Fibroblast of skin of back (primary cell): ENCODE results near the gene RNF39.
"Not testable (repeated sequence)": the region's sequence is repeated elsewhere in the genome, so short reads cannot be mapped to it uniquely, and the experiment has no call there.

ENCODE experiments used
- DNase-seq: peaks from one replicate; pipeline ENCODE4 v3.0.0-alpha.2; 2013

Gene RNF39

DNA sequence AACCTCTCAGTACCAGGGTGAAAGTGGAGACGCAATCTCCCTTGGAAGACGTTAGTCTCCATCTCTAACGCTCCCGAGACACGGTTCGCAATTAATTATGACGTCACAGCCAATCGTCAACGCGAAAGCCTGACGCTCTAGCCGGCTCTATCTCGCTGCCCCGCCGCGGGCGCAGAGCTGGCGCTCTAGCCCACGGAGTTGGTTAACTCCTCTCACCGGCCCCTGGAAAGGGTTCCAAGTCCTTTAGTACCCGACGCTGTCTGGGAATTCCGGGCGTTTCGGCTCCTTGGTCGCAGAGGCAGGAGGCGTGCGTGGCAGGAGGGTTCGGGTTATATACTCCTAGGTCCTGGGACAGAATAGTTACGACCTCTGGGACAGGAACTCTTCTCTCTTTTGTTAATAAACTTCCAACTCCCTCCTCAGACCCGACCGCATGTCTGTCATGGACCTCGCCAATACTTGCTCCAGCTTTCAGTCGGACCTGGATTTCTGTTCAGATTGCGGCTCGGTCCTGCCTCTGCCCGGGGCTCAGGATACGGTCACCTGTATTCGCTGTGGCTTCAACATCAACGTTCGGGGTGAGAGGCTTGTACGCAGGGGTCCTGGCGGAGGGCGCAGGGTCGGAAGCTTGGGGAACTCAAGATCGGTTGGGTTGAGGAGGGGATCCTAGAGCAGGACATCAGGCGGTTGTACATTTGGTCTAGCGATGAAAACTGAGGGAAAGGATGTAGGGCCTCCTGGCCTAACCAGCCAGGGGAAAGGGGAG lies 14.3 kb downstream of the RNF39 start, which contains the start of gene POLR1H:
Gene POLR1H, plus strand, starts transcription at position 174 of the 766 bp plus-strand sequence. Its CDS starts 260 bp downstream, at position 434.
- peak; percentile 97 for DNase-seq

- peak; percentile 37 for DNase-seq
These were observed 14.9 kb downstream of the RNF39 start for GRCh38 chr6:30060606-30061091.

DNA sequence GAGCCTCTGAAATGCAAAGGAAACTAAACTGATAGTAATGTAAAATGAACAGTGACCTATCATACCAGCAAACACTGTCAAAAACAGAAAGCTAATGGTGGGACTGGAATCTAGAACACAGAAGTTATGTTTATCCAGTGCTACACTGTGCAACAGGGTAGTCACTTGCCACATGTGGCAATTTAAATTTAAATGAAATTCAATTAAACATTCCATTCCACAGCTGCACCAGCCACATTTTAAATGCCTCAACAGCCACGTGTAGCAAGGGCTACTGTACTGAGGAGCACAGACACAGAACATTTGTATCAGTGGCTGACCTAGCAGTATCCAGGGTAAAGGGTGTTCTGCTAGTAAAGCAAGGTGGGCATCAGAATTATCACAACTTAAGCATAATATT lies 20.1 kb downstream of the RNF39 start:
- DNase-seq = no peak

GRCh38 chr6:30053682-30054081 lies 21.9 kb downstream of the RNF39 start:
- DNase-seq = no peak

- no peak for DNase-seq
These were observed 28.3 kb downstream of the RNF39 start for GRCh38 chr6:30047220-30047619.

GRCh38 chr6:30044630-30045029 lies 30.9 kb downstream of the RNF39 start:
- peak; percentile 78 for DNase-seq

DNA sequence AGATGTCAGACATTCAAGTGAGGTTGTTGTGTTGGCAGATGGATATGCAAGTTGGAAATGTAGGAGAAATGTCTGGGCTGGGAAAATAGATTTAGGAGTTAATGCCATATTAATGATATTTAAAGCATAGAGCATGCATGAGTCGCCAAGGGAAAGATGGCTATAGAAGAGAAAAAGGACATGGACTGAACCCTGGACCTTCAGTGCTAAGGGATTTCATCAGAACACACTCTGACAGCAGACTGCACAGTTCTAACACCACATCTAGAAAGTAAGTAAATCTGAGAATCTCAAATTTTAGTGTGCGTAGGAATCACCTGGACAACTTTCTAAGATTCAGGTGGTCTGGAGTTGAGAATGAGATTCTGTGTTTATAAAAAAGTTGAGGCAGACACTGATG lies 31.8 kb downstream of the RNF39 start:
- no peak for DNase-seq

DNA sequence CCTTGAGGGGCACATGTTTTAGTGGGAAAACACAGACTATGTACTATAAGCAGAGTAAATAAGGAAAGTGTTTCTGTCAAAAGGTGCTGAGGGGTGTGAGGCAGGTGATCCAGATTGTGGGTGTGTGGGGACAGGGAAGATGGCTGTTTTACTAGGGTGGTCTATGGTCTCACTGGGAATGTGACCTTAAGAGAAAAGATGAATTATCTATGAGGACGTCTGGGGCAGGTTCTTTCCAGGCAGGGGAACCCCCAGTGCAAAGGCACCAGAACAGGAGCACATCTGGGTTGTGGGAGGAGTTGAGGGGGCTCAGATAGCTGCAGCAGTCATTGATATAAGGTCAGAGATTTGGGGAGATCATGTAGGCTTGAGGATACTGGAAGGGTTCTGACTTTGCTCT lies 32.7 kb downstream of the RNF39 start:
- no peak for DNase-seq

GRCh38 chr6:30042476-30042875 lies 33.1 kb downstream of the RNF39 start:
- DNase-seq = no peak

GRCh38 chr6:30041821-30042220 lies 33.7 kb downstream of the RNF39 start:
- no peak for DNase-seq

GRCh38 chr6:30041221-30041620 lies 34.3 kb downstream of the RNF39 start:
- no peak for DNase-seq

DNA sequence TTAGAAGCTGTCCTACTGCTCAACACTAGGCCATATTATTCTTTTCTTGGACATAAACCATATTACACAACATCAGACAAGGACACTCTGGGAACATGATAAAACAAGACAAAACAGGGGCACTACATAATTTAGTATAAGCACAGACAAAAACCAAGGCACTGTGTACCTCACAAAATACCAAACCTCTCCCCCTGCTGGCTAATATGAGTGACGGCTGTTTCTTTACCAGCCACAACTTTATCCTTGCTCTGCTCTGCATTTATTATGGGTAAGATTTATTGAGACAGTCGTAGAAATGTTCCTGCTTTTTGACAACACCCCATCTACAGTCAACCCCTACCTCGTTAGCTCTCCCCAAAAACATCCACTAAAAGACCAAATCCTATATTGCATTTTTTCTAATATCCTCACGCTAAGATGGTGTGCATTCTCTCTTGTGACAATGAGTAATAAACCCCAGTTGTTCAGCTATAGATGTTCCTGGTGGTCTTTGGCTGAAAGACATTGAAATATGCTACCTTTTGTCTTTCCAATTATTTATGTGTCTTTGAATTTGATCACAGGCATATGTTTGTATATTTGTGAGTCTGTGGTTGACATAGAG lies 38.3 kb downstream of the RNF39 start:
- DNase-seq = peak; percentile 13

GRCh38 chr6:30035784-30036183 lies 39.8 kb downstream of the RNF39 start:
- DNase-seq = no peak

- DNase-seq = not testable (repeated sequence)
These were observed 42.1 kb downstream of the RNF39 start for GRCh38 chr6:30033440-30033839.

DNA sequence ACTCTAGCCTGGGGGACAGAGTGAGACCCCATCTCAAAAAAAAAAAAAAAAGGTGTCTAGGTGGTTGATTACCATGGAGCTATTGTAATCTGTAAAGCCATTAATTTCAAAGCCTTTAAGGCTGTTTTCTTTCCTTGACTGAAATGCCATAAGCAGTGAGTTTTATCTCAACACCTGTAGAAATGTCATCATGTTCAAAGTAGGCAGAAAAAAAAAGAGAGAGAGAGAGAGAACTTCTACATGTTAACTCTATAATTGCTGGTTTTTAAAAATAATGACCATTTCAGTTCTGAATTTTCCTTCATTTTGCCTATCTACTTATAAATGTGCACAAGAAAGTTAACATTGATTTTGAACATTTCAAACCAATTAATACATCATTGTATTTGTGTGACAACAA lies 44.2 kb downstream of the RNF39 start:
- no peak for DNase-seq

DNA sequence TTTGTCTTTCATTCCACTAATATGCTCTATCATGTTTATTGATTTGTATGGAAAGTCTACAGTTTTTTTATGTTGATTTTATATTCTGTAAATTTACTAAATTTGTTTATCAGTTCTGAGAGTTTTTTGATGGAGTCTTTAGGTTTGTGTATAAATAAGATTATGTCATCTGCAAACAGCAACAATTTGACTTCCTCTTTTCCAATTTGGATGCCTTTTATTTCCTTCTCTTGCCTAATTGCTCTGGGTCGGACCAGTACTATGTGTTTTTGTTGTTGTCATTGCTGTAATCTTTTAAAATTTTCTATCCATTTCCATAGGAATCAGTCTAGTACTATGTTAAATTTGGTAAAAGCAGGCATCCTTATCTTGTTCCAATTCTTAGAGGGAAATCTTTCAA lies 46.0 kb downstream of the RNF39 start:
- no peak for DNase-seq

- no peak for DNase-seq
These were observed 50.4 kb downstream of the RNF39 start for GRCh38 chr6:30025186-30025585.

DNA sequence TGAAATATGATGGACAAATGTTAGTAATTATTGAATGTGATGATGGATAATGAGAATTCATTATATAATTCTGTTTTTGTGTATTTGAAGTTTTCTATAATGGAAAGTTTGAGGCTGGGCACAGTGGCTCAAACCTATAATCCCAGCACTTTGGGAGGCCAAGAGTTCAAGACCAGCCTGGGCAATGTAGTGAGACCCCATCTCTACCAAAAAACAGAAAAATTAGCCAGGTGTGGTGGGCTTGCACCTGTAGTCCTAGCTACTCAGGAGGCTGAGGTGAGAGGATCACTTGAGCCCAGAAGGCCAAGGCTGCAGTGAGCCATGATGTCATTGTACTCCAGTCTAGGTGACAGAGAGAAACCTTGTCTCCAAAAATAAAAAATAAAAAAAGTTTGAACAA lies 52.9 kb downstream of the RNF39 start:
- not testable (repeated sequence) for DNase-seq

DNA sequence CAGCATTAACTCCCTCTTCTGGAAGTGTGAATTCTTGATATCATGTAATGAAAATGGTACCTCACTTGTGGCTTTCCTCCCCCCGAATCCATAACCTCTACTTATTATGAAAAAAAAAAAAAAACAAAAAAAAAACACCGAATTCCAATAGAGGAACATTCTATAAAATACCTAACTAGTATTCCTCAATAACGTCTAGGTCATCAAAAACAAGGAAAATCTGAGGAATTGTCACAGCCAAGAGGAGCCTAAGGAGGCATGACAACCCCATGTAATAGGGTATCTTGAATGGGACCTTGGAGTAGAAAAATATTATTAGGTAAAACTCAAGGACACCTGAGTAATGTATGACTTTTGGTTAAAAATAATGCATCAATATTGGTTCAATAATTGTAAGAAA lies 53.4 kb downstream of the RNF39 start:
- DNase-seq = no peak

DNA sequence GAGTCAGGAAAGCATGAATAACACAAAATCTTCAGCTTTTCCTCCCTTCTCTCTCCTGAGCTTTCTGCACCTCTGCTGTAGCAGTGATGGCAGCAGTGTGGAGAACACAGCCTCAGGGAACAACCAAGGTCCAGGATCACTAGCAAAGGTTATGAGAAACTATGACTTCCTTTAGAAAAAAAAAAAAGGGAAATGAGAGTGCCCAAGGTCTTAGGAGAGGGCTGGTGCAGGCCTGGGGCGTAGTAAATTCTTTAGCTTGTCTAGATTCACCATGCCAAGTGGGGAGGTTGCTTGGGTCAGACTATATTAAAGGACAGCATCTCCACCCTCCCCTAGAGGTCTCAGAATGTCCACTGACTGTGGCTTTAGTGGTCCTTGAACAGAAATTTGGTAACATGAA lies 54.9 kb downstream of the RNF39 start:
- DNase-seq = no peak
